ENCODE measurements around the gene PCDH1. TPM values are rescaled to one million over a fixed set of nuclear protein-coding genes. Genes with fewer than 3 reads are reported as not detected.

Gene PCDH1
- total RNA-seq, 1 experiment from 2014 or later, result 9.9 TPM

DNA sequence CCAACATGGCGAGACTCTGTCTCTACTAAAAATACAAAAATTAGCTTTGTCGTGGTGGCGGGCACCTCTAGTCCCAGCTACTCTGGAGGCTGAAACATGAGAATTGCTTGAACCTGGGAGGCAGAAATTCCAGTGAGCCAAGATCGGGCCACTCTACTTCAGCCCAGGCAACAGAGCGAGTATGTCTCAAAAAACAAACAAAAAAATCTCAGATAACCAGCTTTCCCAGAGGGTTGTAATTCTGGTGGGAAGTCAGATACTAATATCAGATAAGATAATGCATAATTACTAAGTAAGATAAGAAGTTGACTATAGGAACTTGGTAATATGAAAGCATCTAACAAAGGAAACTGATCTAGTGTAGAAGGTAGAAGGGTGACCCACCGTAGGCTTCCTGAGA, 60.6 kb downstream of the PCDH1 start:
- intact Hi-C loops (cut with micrococcal nuclease), result loop anchor here (10.0 kb wide), 1 partner anchor 147 kb away; the partner anchor contains the start of gene RNF14
- peaks cover 8% of the 10 kb centered on the region for H3K4me1 Mint-ChIP-seq (ENCODE audit: insufficient read depth, unreplicated experiment)

GRCh38 chr5:141816598-141817399, 61.4 kb downstream of the PCDH1 start:
- H3K4me1 Mint-ChIP-seq (ENCODE audit: insufficient read depth, unreplicated experiment), result peaks cover 7% of the 10 kb centered on the region
- TF ChIP-seq, protein P1, sequence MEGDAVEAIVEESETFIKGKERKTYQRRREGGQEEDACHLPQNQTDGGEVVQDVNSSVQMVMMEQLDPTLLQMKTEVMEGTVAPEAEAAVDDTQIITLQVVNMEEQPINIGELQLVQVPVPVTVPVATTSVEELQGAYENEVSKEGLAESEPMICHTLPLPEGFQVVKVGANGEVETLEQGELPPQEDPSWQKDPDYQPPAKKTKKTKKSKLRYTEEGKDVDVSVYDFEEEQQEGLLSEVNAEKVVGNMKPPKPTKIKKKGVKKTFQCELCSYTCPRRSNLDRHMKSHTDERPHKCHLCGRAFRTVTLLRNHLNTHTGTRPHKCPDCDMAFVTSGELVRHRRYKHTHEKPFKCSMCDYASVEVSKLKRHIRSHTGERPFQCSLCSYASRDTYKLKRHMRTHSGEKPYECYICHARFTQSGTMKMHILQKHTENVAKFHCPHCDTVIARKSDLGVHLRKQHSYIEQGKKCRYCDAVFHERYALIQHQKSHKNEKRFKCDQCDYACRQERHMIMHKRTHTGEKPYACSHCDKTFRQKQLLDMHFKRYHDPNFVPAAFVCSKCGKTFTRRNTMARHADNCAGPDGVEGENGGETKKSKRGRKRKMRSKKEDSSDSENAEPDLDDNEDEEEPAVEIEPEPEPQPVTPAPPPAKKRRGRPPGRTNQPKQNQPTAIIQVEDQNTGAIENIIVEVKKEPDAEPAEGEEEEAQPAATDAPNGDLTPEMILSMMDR (IDR thresholded peaks at IDR 0.05; ENCODE audit: unreplicated experiment), result no peak
- no peaks in the 10 kb centered on the region for H3K9me3 Mint-ChIP-seq (ENCODE audit: unreplicated experiment)
- POLR2A ChIA-PET, result interaction anchor here (0.9 kb wide), 1 partner anchor 61 kb away, joined by 3 read pairs; the partner anchor contains the start of gene PCDH1
- CTCF ChIA-PET, result interaction anchor here (0.5 to 6.8 kb wide), 8 partner anchors 10 to 1068 kb away, joined by 3 to 66 read pairs (median 19); partner anchors contain the start of gene PCDH1
- H3K27me3 Mint-ChIP-seq (ENCODE audit: insufficient read depth, unreplicated experiment), result no peaks in the 10 kb centered on the region
- H3K36me3 Mint-ChIP-seq (ENCODE audit: insufficient read depth, unreplicated experiment), result no peaks in the 10 kb centered on the region
- intact Hi-C loops (cut with micrococcal nuclease), result loop anchor here (10.0 kb wide), 1 partner anchor 148 kb away; the partner anchor contains the start of gene RNF14
- no peak overlapping the region for H3K27ac Mint-ChIP-seq (ENCODE audit: low read depth, unreplicated experiment)
- DNase-seq (ENCODE audit: unreplicated experiment), result no peak
- no TSS peak for BruUV-seq (replicated peaks)
- H3K4me3 Mint-ChIP-seq (ENCODE audit: unreplicated experiment), result no peak overlapping the region

More for the DNA sequence above, 60.6 kb downstream of the PCDH1 start:
- H3K27me3 Mint-ChIP-seq (ENCODE audit: insufficient read depth, unreplicated experiment), result no peaks in the 10 kb centered on the region
- BruUV-seq (replicated peaks), result no TSS peak
- no peaks in the 10 kb centered on the region for H3K9me3 Mint-ChIP-seq (ENCODE audit: unreplicated experiment)
- ChIA-PET POLR2A (no interaction called here), CTCF (interaction anchor here (1.4 to 6.4 kb wide), 2 partner anchors 63 to 153 kb away, joined by 3 to 55 read pairs; partner anchors contain the start of gene PCDH1)
- TF ChIP-seq, protein P1 (IDR thresholded peaks at IDR 0.05; ENCODE audit: unreplicated experiment), result no peak
- H3K36me3 Mint-ChIP-seq (ENCODE audit: insufficient read depth, unreplicated experiment), result no peaks in the 10 kb centered on the region
- no peak for DNase-seq (ENCODE audit: unreplicated experiment)
- no peak overlapping the region for H3K27ac Mint-ChIP-seq (ENCODE audit: low read depth, unreplicated experiment)
- no peak overlapping the region for H3K4me3 Mint-ChIP-seq (ENCODE audit: unreplicated experiment)

DNA sequence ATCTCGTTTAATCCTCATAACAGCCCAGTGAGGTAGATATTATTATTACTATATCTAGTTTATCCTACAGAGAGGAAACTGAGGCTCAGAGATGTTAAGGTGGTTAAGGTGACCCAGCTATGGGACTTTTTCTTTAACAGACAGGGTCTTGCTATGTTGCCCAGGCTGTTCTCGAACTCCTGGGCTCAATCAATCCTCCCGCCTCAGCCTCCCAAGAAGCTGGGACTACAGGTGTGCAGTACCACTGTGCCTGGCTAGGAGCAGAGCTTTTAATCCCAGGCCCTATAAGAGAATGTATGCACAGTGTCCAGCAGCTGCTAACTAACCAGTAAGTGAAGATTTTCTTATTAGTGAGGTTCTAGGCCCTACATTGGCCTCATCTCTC, 62.4 kb downstream of the PCDH1 start:
- no peak for DNase-seq (ENCODE audit: unreplicated experiment)
- no peaks in the 10 kb centered on the region for H3K36me3 Mint-ChIP-seq (ENCODE audit: insufficient read depth, unreplicated experiment)
- no TSS peak for BruUV-seq (replicated peaks)
- H3K4me1 Mint-ChIP-seq (ENCODE audit: insufficient read depth, unreplicated experiment), result no peaks in the 10 kb centered on the region
- intact Hi-C loops (cut with micrococcal nuclease), result loop anchor here (2.0 to 10.0 kb wide), 2 partner anchors 123 to 149 kb away; partner anchors contain the start of gene RNF14
- H3K27ac Mint-ChIP-seq (ENCODE audit: low read depth, unreplicated experiment), result no peak overlapping the region
- CTCF ChIA-PET, result interaction anchor here (0.8 to 6.8 kb wide), 8 partner anchors 9 to 145 kb away, joined by 4 to 66 read pairs (median 19); partner anchors contain the start of gene PCDH1
- H3K27me3 Mint-ChIP-seq (ENCODE audit: insufficient read depth, unreplicated experiment), result no peaks in the 10 kb centered on the region
- POLR2A ChIA-PET, result interaction anchor here (0.9 kb wide), 1 partner anchor 35 kb away, joined by 3 read pairs; no protein-coding TSS in a partner anchor
- H3K4me3 Mint-ChIP-seq (ENCODE audit: unreplicated experiment), result no peak overlapping the region
- no peaks in the 10 kb centered on the region for H3K9me3 Mint-ChIP-seq (ENCODE audit: unreplicated experiment)
- TF ChIP-seq, protein P1 (IDR thresholded peaks at IDR 0.05; ENCODE audit: unreplicated experiment), result no peak

All from MCF 10A (cell line).